OCI-LY1 (cell line): ENCODE results near the gene C1QTNF1.

Source experiments
- CTCF ChIP-seq: fragments of 200-600 bp; sonication (generic), shearing (Covaris generic); IDR thresholded peaks from 2 replicates; pipeline ENCODE4 v1.5.1; 2017; ENCODE audit warnings: mild to moderate bottlenecking, antibody characterized with exemption, low read length, moderate library complexity, mixed read lengths
- EZH2 ChIP-seq: fragments of 200-600 bp; sonication (generic), shearing (Covaris generic); IDR thresholded peaks from 2 replicates; pipeline ENCODE4 v1.8.0; 2017; ENCODE audit warnings: borderline replicate concordance, mixed run types, mild to moderate bottlenecking, antibody characterized with exemption, low read length, moderate library complexity, mixed read lengths

GRCh38 chr17:79023180-79023705 is 726 bp upstream of the C1QTNF1 start:
- no peak for TF ChIP-seq EZH2
- no peak for TF ChIP-seq CTCF
